Measurements from ENCODE around the gene MCF2L2. TPM values are rescaled to one million over a fixed set of nuclear protein-coding genes. Genes with fewer than 3 reads are reported as not detected.
A peak's percentile ranks its signal among the peaks of the same experiment; 100 is the strongest.

MCF2L2 gene
- total and polyA plus RNA-seq, 9 of the 15 experiments (the other 6 are each of a cell fraction or from before 2014, with no cell fraction given): 0.56 to 4.2 (median 3.0) TPM

GRCh38 chr3:183309276-183309675 is 119.1 kb downstream of the MCF2L2 start (continued):
- TF ChIP-seq MGA (IDR thresholded peaks at IDR 0.05) (no peak), MEIS2 (IDR thresholded peaks at IDR 0.05; ENCODE audit: partially characterized antibody) (peak; percentile 40), USF1 (CRISPR knock-in tag; IDR thresholded peaks at IDR 0.05) (peak; percentile 31; the same call in 1 of the 2 replicates)
